HepG2 (cell line): ENCODE measurements around the gene TNFRSF6B. TPM values are rescaled to one million over a fixed set of nuclear protein-coding genes. Genes with fewer than 3 reads are reported as not detected.

Experiments
- ARHGAP35 ChIP-seq: sonication (generic); formaldehyde crosslinking; IDR thresholded peaks from 2 replicates; pipeline ENCODE4 v1.9.0; 2022; ENCODE audit warnings: mild to moderate bottlenecking, inconsistent platforms, moderate library complexity, missing genetic modification reagents, borderline replicate concordance
- DMAP1 ChIP-seq: IDR thresholded peaks from 2 replicates; pipeline ENCODE4 v1.6.1; 2016
- GATAD2A ChIP-seq: IDR thresholded peaks from 2 replicates; pipeline ENCODE4 v1.6.1; 2016
- GLMP ChIP-seq: sonication (generic); formaldehyde crosslinking; IDR thresholded peaks from 2 replicates; pipeline ENCODE4 v1.9.0; 2021; ENCODE audit warnings: missing genetic modification reagents, mild to moderate bottlenecking, borderline replicate concordance
- GMEB1 ChIP-seq: sonication (generic); formaldehyde crosslinking; IDR thresholded peaks from 2 replicates; pipeline ENCODE4 v1.5.1; 2020; ENCODE audit warnings: missing genetic modification reagents, mild to moderate bottlenecking, borderline replicate concordance
- GRHL1 ChIP-seq: sonication (generic); formaldehyde crosslinking; conservative IDR thresholded peaks from 2 replicates; pipeline ENCODE4 v1.8.0; 2022; ENCODE audit warnings: missing genetic modification reagents
- GTF3A ChIP-seq: sonication (generic); formaldehyde crosslinking; conservative IDR thresholded peaks from 2 replicates; pipeline ENCODE4 v1.4.0; 2020; ENCODE audit warnings: mild to moderate bottlenecking, missing genetic modification reagents
- KMT2A ChIP-seq: sonication (generic); formaldehyde crosslinking; IDR thresholded peaks from 2 replicates; pipeline ENCODE4 v1.4.0; 2020; ENCODE audit warnings: missing genetic modification reagents
- MAFK ChIP-seq, 2 experiments: IDR thresholded peaks in 1 of 2; conservative IDR thresholded peaks in 1 of 2; 2 replicates each; pipeline ENCODE4 v1.6.1; 2011; ENCODE audit warnings: improper control_type of control experiment in 2 of 2, low read length in 2 of 2
- MXD4 ChIP-seq: IDR thresholded peaks from 2 replicates; pipeline ENCODE4 v1.6.1; 2016; ENCODE audit warnings: mild to moderate bottlenecking, missing biosample characterization, missing genetic modification reagents
- RCOR2 ChIP-seq: IDR thresholded peaks from 2 replicates; pipeline ENCODE4 v1.6.1; 2016; ENCODE audit warnings: missing biosample characterization, missing genetic modification reagents
- SKI ChIP-seq: fragments of 450-650 bp; IDR thresholded peaks from one replicate; pipeline ENCODE4 v1.6.1; 2018; ENCODE audit warnings: mild to moderate bottlenecking; ENCODE audit not compliant: partially characterized antibody
- TMF1 ChIP-seq: sonication (generic); formaldehyde crosslinking; IDR thresholded peaks from 2 replicates; pipeline ENCODE4 v1.8.1; 2022; ENCODE audit warnings: low read depth, missing genetic modification reagents
- ZBTB42 ChIP-seq: sonication (generic); formaldehyde crosslinking; IDR thresholded peaks from 2 replicates; pipeline ENCODE4 v1.5.0; 2020; ENCODE audit warnings: mild to moderate bottlenecking, missing genetic modification reagents
- ZNF256 ChIP-seq: sonication (generic); formaldehyde crosslinking; conservative IDR thresholded peaks from 2 replicates; pipeline ENCODE4 v1.4.0; 2020; ENCODE audit warnings: missing genetic modification reagents
- ZNF331 ChIP-seq: sonication (generic); formaldehyde crosslinking; IDR thresholded peaks from 2 replicates; pipeline ENCODE4 v1.4.0; 2020; ENCODE audit warnings: missing genetic modification reagents
- ZNF616 ChIP-seq: sonication (generic); formaldehyde crosslinking; IDR thresholded peaks from 2 replicates; pipeline ENCODE4 v1.5.0; 2020; ENCODE audit warnings: low read depth, mild to moderate bottlenecking, missing genetic modification reagents
- ZNF660 ChIP-seq: sonication (generic); formaldehyde crosslinking; IDR thresholded peaks from 2 replicates; pipeline ENCODE4 v1.5.1; 2020; ENCODE audit warnings: mild to moderate bottlenecking, low read depth, missing genetic modification reagents, borderline replicate concordance
- ZNF746 ChIP-seq: sonication (generic); formaldehyde crosslinking; IDR thresholded peaks from 2 replicates; pipeline ENCODE4 v1.8.0; 2022; ENCODE audit warnings: mild to moderate bottlenecking, missing genetic modification reagents
- ZNF749 ChIP-seq: sonication (generic); formaldehyde crosslinking; IDR thresholded peaks from 2 replicates; pipeline ENCODE4 v1.8.0; 2022; ENCODE audit warnings: mild to moderate bottlenecking, missing genetic modification reagents, moderate library complexity, borderline replicate concordance
- ZNF776 ChIP-seq: sonication (generic); formaldehyde crosslinking; IDR thresholded peaks from 2 replicates; pipeline ENCODE4 v1.4.0; 2020; ENCODE audit warnings: mild to moderate bottlenecking, missing genetic modification reagents
- ZNF784 ChIP-seq: sonication (generic); formaldehyde crosslinking; IDR thresholded peaks from 2 replicates; pipeline ENCODE4 v1.5.1; 2020; ENCODE audit warnings: missing genetic modification reagents, mild to moderate bottlenecking, borderline replicate concordance
- ZSCAN5A ChIP-seq: sonication (generic); formaldehyde crosslinking; IDR thresholded peaks from 2 replicates; pipeline ENCODE4 v1.8.0; 2022; ENCODE audit warnings: mild to moderate bottlenecking, missing genetic modification reagents, borderline replicate concordance
- polyA plus RNA-seq, 8 experiments: library from polyadenylated mRNA; depleted of rRNA in 3 of 8; stranded (reverse) in 7 of 8; unstranded in 1 of 8; fragments of >200 nt; fragmentation: Illumina TruSeq in 4 of 8; extraction: Trizol in 4 of 8; gene quantifications; 2 replicates each; pipeline versions ENCODE4 v1.2.1 to v1.2.3, GENCODE V29; 2011 to 2016; ENCODE audit warnings: low read depth in 4 of 8, missing spikeins in 1 of 8, mixed read lengths in 1 of 8; ENCODE audit not compliant: insufficient read depth in 1 of 8
- total RNA-seq, 5 experiments: library from RNA; depleted of rRNA; stranded (reverse); fragments of >200 nt; fragmentation: Illumina TruSeq; extraction: Trizol; gene quantifications; 2 replicates each; pipeline ENCODE4 v1.2.3, GENCODE V29; 2016; ENCODE audit warnings: low read depth in 1 of 5

Gene TNFRSF6B
- total and polyA plus RNA-seq, 2 of the 13 experiments (the other 11 are each of a cell fraction or from before 2014, with no cell fraction given) = 0.24 TPM; not detected in 1

- TF ChIP-seq GMEB1 (CRISPR knock-in tag) (peak; percentile 95), GLMP (CRISPR knock-in tag) (no peak; the same call in 1 of the 2 replicates), GATAD2A (CRISPR knock-in tag) (peak; percentile 54; the same call in 1 of the 2 replicates), ZNF660 (no peak), ZNF256 (CRISPR knock-in tag) (peak; percentile 98), SKI (no peak), ARHGAP35 (CRISPR knock-in tag) (peak; percentile 97), ZNF749 (peak; percentile 91; the same call in 1 of the 2 replicates), ZBTB42 (CRISPR knock-in tag) (peak; percentile 67; the same call in 1 of the 2 replicates), DMAP1 (peak; percentile 97), ZNF746 (peak; percentile 89), ZNF784 (CRISPR knock-in tag) (no peak), RCOR2 (CRISPR knock-in tag) (no peak), KMT2A (CRISPR knock-in tag) (peak; percentile 96), TMF1 (CRISPR knock-in tag) (peak; percentile 71), MAFK (conservative IDR thresholded peaks at IDR 0.05 in 1 of 2, IDR thresholded peaks at IDR 0.05 in 1 of 2; ENCODE audit: low read length in 2 of 2) (no peak), GRHL1 (no peak), ZNF616 (CRISPR knock-in tag) (peak; percentile 69), ZSCAN5A (CRISPR knock-in tag) (peak; percentile 83), MXD4 (CRISPR knock-in tag) (peak; percentile 96), GTF3A (peak; percentile 90; the same call in 1 of the 2 replicates), ZNF331 (peak; percentile 95), ZNF776 (CRISPR knock-in tag) (peak; percentile 81; the same call in 1 of the 2 replicates)
Measured at GRCh38 chr20:63657937-63658748, 38.3 kb upstream of the TNFRSF6B start, which contains the start of gene RTEL1 (continued).
